ENCODE measurements around the gene BABAM2.

BABAM2 gene

DNA sequence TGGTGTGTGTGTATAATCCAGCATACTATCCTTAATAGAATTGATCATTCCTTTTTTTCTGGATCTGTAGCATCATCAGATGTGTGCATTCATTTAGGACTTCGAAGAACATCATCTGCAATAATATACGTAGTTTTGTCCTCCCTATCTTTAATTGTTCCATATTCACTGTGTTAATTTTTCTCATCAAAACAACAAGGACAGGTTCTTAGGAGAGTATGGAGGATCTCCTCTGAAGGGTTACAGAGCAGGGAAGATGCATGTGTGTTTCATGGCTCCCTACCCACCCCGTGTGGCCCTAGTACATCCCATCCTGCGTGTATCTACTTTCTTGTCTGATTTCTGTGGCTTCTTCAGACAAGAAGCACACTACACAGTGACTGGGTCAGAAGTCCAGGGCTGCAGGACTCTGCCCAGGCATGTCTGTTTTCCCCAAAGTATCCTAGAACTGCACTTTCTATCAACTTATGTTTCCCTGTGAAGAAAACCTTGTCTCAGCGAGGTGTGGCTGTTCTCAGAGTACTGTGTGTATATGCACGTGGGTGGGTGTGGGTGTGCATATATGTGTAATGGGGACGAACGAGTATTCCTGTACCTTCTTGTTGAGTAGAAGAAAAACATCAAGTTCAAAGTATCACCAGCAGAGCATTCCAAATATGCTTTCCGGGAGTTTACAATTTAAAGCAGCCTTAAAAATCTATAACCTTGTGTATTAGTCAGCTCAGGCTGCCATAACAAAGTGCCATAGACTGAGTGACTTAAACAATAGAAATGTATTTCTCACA lies 281.8 kb downstream of the BABAM2 start:
- FAIRE-seq (no peak), DNase-seq (ENCODE audit: extremely low spot score, insufficient read length, low read depth) (no peak)

DNA sequence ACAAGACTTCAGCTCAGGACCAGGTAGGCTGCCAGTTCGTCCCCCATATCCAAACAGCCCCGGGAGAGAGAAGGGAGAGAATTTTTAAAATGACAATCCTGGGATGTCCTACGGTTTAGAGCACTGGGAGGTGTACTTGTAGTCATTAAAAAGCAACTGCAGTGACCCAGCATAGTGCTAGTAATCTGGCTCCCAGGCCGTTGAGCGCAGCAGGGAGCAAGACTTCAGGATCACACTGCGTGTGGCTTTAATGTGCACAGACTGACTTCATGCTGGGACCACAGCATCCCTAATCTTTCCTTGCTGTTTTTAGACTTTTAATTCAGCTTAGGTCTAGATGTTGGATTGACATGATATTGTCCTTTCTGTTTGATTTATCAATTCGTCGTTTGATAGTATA lies 282.8 kb downstream of the BABAM2 start:
- DNase-seq (ENCODE audit: extremely low spot score, insufficient read length, low read depth) (no peak), FAIRE-seq (no peak)

DNA sequence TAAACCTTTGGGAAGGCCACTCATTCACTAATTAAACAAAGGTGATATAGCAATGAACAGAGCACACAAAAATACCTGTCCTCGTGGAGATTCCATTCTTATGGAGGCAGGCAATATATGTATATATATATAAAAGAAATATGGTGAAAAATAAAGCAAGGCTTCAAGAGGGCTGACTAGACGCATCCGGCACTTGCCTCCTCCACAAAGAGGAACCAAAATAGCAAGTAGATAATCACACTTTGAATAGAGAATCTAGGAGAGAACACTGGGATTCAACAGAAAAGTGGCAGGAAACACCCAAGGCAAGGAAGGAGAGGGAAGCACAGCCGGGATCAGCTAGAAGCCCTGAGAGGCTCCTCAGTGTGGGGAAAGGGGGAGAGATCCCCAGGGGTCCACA lies 283.7 kb downstream of the BABAM2 start:
- DNase-seq (ENCODE audit: extremely low spot score, insufficient read length, low read depth) (no peak), FAIRE-seq (no peak)

DNA sequence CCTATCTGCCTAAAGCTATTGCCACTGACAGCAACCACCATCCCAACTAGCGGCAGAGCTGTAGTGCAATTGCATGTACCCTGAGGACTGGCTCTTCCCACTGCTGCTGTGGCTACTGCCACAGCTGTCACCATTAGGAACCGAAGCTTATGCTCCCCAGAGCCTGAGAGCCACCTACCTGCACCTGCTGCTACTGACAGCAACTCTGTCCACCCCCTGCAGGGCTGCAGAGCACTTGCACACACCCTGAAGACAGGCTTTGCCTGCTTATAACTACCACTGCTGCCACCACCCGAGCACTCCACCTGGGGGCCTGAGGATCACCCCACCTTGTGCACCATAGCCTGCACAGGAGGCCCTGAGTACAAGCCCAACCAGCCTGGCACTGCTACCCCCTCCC lies 284.5 kb downstream of the BABAM2 start:
- no peak for DNase-seq (ENCODE audit: extremely low spot score, insufficient read length, low read depth)
- no peak for FAIRE-seq

DNA sequence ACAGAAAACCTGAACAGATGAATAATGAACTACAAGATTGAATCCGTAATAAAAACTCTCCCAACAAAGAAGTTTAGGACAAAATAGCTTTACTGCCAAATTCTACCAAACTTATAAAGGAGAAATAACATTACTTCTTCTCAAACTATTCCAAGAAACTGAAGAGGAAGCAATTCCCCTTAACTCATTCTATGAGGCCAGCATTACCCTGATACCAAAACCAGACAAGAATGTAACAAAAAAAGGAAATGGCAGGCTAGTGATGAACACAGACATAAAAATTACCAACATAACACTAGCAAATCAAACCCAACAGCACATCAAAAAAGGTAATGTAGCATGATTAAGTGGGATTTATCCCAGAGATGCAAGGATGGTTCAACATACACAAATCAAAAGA lies 288.4 kb downstream of the BABAM2 start:
- FAIRE-seq (no peak), DNase-seq (ENCODE audit: extremely low spot score, insufficient read length, low read depth) (no peak)

DNA sequence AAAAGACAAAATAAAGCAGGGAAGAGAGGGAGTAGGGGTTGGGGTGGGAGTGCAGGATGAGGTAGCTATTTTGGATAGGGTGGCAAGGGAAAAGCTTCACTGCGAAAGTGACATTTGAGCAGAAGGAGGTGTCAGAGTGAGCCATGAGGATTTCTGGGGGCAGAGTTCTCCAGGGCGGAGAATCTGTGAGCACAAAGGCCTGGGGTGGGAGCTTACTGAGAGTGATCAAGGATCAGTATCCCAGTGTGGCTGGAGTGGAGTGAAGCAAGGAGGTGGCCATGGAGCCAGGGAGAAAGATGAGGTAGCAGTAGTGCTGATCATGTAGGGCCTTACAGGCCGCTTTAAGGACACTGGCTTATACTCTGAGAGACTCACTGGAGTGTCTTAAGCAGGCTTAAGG lies 291.3 kb downstream of the BABAM2 start:
- FAIRE-seq, result no peak
- DNase-seq (ENCODE audit: extremely low spot score, insufficient read length, low read depth), result no peak

DNA sequence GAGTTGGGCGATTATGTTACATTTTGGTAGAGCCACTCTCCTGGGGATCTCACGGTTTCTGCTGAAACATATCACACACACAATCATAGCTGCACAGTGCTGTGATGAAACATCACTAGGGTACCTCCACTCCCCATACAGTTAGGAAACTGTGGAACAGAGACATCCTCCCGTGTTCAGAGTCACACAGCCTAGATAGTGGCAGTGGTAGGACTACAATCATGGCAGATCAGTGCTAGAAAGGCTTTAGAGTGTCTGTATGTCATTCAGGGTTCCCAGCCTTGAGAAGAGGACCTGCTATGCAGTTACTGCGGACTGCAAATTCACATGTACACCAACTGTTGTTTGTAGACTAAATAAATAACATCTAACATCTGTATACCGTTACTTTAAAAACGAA lies 291.8 kb downstream of the BABAM2 start:
- DNase-seq (ENCODE audit: extremely low spot score, insufficient read length, low read depth), result no peak
- FAIRE-seq, result no peak

DNA sequence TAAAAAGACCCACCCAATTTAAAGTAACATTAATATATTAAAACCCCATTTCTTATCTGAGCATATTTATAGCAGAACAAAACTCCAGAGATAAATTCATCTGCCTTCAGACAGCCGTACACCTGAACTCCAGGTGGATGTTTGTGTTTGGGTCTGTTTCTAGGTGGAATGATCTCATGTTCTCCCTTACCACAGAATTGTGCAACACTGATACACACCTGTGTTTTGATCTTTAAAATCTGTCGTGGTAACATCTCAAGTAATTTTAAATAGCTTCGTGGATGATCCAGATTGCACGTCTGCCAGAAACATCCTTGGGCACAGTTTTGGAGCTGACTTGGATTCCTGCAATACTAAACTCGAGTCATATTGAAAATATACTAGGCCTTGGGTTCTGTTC lies 294.6 kb downstream of the BABAM2 start:
- FAIRE-seq, result no peak
- DNase-seq (ENCODE audit: extremely low spot score, insufficient read length, low read depth), result no peak

DNA sequence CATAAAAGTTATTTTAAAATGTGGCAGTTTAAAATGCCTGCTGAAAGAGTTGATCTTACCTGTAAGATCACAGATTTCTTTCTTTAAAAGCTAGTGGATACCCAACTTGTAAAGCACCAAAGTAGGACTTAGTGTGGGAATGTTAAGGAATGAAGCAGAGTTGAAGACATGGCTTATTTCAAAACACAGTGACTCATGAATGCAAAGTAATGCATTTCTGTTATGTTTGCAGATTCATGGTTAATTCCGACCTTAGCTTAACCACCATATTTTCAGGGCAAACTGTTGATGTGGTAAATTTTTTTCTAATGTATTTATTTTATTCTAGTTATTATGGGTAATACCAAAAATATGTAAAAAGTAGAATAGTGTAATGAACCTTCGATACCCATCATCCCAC lies 295.4 kb downstream of the BABAM2 start:
- DNase-seq (ENCODE audit: extremely low spot score, insufficient read length, low read depth), result no peak
- FAIRE-seq, result no peak

DNA sequence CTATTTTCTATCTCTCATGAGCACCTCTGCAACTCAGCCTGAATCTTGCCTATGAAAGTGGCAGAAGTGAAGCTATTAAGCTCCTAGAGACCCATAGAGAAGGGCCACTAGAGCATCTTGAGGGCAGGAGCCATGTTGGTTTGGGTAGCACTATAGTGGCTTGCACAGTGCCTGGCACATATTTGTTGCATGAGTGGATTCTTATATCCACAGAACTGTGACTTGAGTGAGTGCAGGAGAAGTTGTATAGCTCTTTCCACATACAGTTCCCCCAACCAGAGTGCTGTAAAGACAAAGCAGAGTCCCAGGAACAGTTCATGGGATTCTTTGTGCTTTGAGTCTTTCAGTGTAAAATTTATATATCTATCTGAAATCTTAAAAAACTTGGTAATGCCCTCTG lies 296.7 kb downstream of the BABAM2 start:
- no peak for DNase-seq (ENCODE audit: extremely low spot score, insufficient read length, low read depth)
- no peak for FAIRE-seq

DNA sequence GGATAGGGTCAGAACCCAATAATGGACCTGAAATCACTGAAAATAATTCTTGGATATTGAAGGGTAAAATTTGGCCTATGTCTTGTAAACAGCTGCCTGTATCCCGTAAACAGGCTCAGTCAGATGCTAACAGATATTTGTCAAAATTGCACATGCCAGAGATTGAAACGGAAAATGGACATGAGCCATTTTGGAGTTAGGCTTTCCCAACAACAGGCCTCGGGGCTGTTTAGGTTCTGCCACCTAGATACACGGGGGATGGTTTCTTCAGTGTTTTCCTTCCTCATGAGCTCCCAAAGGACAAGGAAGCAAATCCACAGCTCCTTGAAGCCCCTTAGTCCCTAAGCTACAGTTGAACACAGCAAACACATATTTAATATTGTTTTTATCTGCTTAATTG lies 297.9 kb downstream of the BABAM2 start:
- DNase-seq (ENCODE audit: extremely low spot score, insufficient read length, low read depth) (no peak), FAIRE-seq (no peak)

DNA sequence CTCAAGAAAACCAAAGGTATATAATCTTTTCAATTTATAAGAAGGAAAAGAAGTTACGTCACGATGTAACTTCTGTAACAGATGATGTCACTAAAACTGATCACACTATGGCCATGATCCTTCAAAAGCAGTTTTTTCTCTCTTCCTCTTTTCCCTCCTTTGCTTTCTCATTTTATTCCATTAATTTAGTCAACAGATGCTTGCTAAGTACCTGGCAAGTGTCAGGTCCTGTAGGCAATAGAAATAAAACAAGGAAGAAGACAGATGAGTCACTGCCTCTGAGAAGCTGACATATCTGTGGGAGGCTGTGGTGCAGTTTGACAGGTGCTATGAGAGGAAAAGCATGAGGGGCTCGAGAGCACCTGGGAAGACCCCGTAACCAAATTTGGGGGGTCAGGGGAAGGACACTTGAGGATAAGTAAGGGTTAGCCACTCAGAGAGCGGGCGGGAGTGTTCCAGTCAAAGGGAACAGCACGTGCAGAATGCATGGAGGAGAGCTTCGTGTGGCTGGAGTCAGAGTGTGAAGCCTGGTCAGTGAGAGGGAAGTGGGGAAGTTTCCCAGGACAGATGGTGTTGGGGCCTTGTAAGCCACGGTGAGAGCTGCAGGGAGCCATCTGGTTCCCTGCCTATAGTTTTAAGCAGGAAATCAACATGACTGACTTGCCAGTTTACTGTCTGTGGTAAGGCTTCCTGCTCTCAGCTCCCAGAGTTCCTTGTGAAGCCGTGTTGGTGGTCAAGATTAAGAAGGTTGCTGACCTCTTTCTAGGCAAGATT lies 303.3 kb downstream of the BABAM2 start:
- FAIRE-seq (no peak), DNase-seq (ENCODE audit: extremely low spot score, insufficient read length, low read depth) (no peak)

DNA sequence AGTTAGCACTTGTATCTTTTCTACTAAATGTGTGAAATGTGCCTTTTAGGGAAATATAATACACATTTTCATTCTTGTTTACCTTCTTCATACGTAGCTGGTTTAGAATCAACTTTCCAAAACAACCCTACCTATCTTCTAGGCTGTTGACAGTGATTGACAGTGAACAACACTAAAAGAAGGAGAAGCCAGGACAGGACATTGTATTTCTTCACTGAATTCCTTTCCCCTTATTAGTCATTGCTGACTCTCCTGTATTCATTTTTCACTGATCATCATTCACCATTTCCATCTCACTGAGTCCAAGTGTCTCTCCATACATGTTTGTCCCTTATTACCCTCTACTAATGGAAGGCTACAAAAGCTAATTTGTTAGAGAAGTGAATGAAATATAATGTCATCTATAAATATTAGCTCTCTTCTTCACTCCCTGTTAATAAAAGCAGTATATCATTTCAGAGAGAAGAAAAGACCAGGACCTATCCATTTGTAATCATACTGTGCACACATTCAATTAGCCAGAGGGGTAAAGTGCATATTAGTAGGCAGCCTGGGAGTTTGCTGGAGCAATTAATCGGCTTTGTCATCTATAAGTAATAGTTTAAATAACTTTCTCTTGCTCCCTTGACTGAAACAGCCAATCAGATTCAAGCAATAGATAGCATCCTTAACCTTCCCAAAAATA lies 309.6 kb downstream of the BABAM2 start:
- no peak for FAIRE-seq
- DNase-seq (ENCODE audit: extremely low spot score, insufficient read length, low read depth), result no peak

DNA sequence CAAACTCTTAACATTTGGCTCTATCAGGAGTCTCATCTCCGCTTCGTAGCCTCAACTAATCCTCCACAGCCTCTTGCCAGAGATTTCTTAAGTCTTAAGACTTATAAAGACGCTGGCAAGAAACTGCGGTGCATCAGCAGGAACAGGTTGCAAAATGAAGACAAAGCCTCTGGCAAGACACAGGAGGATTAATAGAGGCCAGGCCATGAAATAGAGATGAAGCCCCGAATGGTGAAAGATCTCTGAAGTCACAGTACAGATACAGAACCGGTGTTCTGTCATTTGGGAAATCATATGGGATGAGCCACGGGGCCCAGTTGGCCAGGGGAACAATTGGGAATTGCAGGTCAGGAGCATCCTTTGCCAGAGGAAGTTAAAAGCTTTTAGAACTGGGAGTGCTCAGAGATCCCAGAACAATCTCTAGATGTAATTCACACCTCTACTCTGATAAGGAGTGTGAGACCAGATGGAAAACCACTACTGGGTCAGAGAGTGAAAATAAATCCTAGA lies 311.2 kb downstream of the BABAM2 start:
- FAIRE-seq (no peak), DNase-seq (ENCODE audit: extremely low spot score, insufficient read length, low read depth) (no peak)

DNA sequence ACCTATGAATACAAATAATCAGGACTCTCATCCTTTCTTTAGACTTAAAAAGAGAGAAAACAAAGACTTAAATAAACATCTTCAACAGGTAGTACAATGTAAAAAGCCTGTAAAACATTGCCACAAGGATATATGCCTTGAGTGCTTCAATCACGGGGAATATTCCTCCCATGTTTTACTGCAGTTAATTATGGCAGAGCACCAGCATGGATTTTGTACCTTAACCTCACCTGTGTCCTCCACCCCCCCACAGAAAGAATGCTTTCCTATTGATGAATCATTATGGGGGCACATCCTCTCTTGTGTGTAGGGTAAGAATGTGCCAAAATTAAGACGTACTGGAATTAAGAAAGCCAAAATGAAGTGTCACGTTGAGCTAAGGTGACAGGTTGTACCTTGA lies 312.2 kb downstream of the BABAM2 start:
- FAIRE-seq (no peak), DNase-seq (ENCODE audit: extremely low spot score, insufficient read length, low read depth) (no peak)

DNA sequence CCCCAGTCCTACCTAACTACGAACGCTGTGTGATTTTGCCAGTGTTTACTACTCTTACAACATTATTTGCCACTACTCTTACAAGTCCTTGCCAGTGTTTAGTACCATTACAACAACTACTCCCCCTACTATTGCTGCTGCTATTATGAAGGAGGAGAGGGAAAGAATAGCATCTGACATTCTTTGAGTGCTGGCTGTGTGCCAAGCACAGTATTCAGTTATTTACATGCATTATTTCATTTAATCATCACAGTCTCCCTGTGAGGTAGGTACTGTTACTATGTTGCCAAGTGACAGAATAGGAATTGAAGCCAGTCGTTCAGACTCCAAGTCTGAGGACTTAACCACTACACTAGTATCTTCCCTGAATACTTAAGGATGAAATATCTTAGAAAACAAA lies 316.2 kb downstream of the BABAM2 start:
- FAIRE-seq, result no peak
- DNase-seq (ENCODE audit: extremely low spot score, insufficient read length, low read depth), result no peak

DNA sequence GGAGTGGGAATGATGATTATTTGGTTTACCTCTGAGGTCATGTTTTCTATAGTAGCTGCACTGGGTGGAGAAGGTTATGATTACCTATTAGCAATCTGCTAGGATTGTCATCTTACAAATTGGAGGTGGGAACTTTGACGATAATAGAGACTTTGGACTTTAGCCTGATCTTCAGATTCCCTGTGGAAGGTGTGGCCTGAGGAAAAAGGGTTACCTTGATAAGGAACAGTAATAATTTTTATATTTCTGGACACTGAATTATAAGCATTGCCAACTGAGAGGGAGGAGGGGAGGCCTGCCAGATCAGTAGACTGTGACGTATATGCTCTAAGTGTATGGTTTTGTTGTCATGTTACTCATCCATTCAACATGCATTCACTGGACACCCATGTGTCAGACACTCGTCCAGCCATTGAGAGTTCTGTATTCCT lies 318.7 kb downstream of the BABAM2 start:
- FAIRE-seq (no peak), DNase-seq (ENCODE audit: extremely low spot score, insufficient read length, low read depth) (no peak)

DNA sequence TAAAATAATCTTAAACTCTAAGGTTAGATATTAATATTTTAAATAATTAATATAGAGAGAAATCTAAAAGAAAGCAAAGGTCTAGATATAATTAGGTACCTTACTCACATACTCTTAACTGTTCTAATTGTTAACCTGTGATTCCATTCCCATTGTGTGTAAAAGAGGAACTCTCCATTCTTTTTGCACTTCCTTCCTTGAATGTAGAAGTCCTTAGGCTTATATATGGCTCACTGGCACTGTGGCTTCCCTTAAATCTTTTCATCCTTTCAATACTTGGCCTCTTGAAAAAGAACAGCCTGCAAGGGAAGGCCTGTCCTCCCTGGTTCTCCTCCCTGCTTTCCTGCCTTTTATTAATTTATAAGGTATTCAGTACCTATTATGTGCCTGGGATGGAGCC lies 319.3 kb downstream of the BABAM2 start:
- FAIRE-seq (no peak), DNase-seq (ENCODE audit: extremely low spot score, insufficient read length, low read depth) (no peak)

DNA sequence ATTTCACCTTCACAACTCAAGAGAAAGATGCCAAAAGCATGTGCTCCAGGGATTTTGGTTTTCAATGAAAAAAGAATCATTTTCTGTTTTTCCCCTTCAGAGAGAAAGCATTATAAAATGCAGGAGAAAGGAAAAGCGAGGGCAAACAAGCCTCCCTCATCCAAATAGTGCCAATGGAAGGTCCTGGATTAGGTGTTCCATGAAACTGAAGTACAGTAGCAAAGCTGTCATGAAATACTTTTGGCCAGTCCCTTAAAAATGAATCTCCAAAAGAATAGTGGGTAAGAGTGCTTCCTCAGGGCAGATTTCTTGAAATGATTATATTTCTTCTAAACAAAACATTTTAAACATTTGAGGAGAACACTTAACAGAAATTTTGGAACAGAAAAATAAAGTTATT lies 320.0 kb downstream of the BABAM2 start:
- DNase-seq (ENCODE audit: extremely low spot score, insufficient read length, low read depth) (no peak), FAIRE-seq (no peak)

DNA sequence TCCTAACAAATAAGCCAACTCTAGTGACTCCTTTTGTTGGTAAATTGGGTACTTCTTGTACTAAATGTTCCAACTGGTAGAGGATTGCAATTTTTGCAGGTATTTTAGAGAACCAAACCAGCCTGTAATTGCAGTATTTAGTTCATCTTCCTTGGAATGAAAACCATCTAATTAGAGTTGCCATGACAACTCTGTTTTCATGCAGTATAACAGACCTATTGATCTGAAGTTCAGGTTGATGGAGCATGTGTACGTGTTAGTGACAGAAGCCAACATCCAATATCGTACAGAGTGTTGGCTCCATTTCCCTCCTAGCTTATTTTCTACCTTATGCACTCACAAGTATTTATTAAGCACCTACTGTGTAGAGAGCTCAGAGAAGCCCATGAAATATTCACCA lies 325.8 kb downstream of the BABAM2 start:
- FAIRE-seq (no peak), DNase-seq (ENCODE audit: extremely low spot score, insufficient read length, low read depth) (no peak)
